ENCODE measurements around the gene NUP98. TPM values are rescaled to one million over a fixed set of nuclear protein-coding genes. Genes with fewer than 3 reads are reported as not detected.

The NUP98 gene
- total RNA-seq (81.4 and 95.9 TPM in 2 replicates), polyA plus RNA-seq (22.7 and 23.6 TPM in 2 replicates)

GRCh38 chr11:3797329-3798090 is at the start of gene NUP98:
TSS of gene NUP98 (minus strand) at chr11:3797554. CDS start at chr11:3782117, 15,437 bp downstream.
- H3K79me2 ChIP-seq, result peaks cover 46% of the 10 kb centered on the region
- H3K27ac ChIP-seq, result peak within 1 kb of the TSS; percentile 94
- no peaks in the 10 kb centered on the region for H3K9me3 ChIP-seq (ENCODE audit: low read depth)
- TF ChIP-seq EZH2 (IDR thresholded peaks at IDR 0.05; ENCODE audit: borderline replicate concordance), result no peak
- TF ChIP-seq, protein P1, sequence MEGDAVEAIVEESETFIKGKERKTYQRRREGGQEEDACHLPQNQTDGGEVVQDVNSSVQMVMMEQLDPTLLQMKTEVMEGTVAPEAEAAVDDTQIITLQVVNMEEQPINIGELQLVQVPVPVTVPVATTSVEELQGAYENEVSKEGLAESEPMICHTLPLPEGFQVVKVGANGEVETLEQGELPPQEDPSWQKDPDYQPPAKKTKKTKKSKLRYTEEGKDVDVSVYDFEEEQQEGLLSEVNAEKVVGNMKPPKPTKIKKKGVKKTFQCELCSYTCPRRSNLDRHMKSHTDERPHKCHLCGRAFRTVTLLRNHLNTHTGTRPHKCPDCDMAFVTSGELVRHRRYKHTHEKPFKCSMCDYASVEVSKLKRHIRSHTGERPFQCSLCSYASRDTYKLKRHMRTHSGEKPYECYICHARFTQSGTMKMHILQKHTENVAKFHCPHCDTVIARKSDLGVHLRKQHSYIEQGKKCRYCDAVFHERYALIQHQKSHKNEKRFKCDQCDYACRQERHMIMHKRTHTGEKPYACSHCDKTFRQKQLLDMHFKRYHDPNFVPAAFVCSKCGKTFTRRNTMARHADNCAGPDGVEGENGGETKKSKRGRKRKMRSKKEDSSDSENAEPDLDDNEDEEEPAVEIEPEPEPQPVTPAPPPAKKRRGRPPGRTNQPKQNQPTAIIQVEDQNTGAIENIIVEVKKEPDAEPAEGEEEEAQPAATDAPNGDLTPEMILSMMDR (IDR thresholded peaks at IDR 0.05; ENCODE audit: poor library complexity), result no peak
- TF ChIP-seq EZH2phosphoT487 (IDR thresholded peaks at IDR 0.05; ENCODE audit: low read depth, severe bottlenecking, unreplicated experiment), result no peak
- DNase-seq (ENCODE audit: low spot score), result peak; percentile 99
- peaks cover 13% of the 10 kb centered on the region for H3K4me1 ChIP-seq (ENCODE audit: insufficient read depth)
- H3K4me2 ChIP-seq, result peak within 1 kb of the TSS; percentile 97
- H3K4me3 ChIP-seq, result peak within 1 kb of the TSS; percentile 38
- peaks cover 32% of the 10 kb centered on the region for H4K20me1 ChIP-seq (ENCODE audit: insufficient read depth, poor library complexity, severe bottlenecking)
- H3K36me3 ChIP-seq (replicated peaks; ENCODE audit: insufficient read depth, low read depth), result no peaks in the 10 kb centered on the region
- no peaks in the 10 kb centered on the region for H3K27me3 ChIP-seq
- peak within 1 kb of the TSS; percentile 54 for H2AFZ ChIP-seq
- WGBS (ENCODE audit: low lambda C conversion rate, missing lambda C conversion rate), result under 1% methylated on average over 75 of the region's 86 CpGs
- no peaks in the 10 kb centered on the region for H3K9me2 ChIP-seq (replicated peaks; ENCODE audit: insufficient read depth)

DNA sequence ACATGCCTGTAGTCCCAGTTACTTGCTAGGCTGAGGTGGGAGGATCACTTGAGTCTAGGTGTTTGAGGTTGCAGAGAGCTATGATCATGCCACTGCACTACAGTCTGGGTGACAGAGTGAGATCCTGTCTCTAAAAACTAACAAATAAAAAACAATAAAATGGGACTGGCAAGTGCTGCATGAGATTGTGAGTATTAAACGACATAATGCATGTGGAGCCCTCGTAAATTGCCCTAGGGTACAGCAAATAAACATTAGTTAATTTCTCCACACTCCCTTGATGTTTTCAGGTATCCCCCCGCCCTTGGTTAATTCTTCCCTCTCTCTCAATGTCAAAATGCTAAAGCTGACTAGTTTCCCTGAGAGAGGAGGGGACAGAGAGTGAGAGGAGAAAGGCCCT is 48.3 kb upstream of the NUP98 start:
- Histone ChIP-seq H3K4me3 (no peak overlapping the region), H4K20me1 (ENCODE audit: insufficient read depth, poor library complexity, severe bottlenecking) (no peaks in the 10 kb centered on the region), H3K4me2 (no peak overlapping the region), H2AFZ (no peak overlapping the region), H3K9me3 (ENCODE audit: low read depth) (no peaks in the 10 kb centered on the region), H3K79me2 (no peaks in the 10 kb centered on the region), H3K36me3 (replicated peaks; ENCODE audit: insufficient read depth, low read depth) (no peaks in the 10 kb centered on the region), H3K27ac (no peak overlapping the region), H3K27me3 (no peaks in the 10 kb centered on the region), H3K9me2 (replicated peaks; ENCODE audit: insufficient read depth) (no peaks in the 10 kb centered on the region), H3K4me1 (ENCODE audit: insufficient read depth) (no peaks in the 10 kb centered on the region)
- no peak for DNase-seq (ENCODE audit: low spot score)
- TF ChIP-seq, protein P1 (IDR thresholded peaks at IDR 0.05; ENCODE audit: poor library complexity), result no peak
- TF ChIP-seq EZH2 (IDR thresholded peaks at IDR 0.05; ENCODE audit: borderline replicate concordance) (no peak), EZH2phosphoT487 (IDR thresholded peaks at IDR 0.05; ENCODE audit: low read depth, severe bottlenecking, unreplicated experiment) (no peak)
- 86% methylated on average over 3 of the region's 3 CpGs for WGBS (ENCODE audit: low lambda C conversion rate, missing lambda C conversion rate)

DNA sequence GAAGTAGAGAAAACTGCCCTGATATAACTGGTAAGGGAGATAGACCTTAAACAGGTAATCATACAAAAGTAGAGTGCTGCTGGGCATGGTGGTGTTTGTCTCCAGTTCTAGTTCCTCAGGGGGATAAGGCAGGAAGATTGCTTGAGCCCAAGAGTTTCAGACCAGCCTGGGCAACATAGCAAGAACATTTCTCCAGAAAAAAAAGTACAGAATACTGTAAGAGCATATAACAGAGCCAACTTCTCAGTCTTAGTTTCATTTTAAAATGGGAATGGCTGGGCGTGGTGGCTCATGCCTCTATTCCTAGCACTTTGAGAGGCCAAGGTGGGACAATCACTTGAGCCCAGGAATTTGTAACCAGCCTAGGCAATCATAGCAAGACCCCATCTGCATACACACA is 47.9 kb upstream of the NUP98 start:
- H2AFZ ChIP-seq, result no peak overlapping the region

More for the DNA sequence above, 47.9 kb upstream of the NUP98 start:
- DNase-seq (ENCODE audit: low spot score), result no peak
- Histone ChIP-seq H3K27ac (no peak overlapping the region), H4K20me1 (ENCODE audit: insufficient read depth, poor library complexity, severe bottlenecking) (no peaks in the 10 kb centered on the region), H3K27me3 (no peaks in the 10 kb centered on the region), H3K36me3 (replicated peaks; ENCODE audit: insufficient read depth, low read depth) (no peaks in the 10 kb centered on the region), H3K79me2 (peaks cover 4% of the 10 kb centered on the region), H3K4me2 (no peak overlapping the region), H3K9me3 (ENCODE audit: low read depth) (no peaks in the 10 kb centered on the region), H3K4me3 (no peak overlapping the region), H3K9me2 (replicated peaks; ENCODE audit: insufficient read depth) (no peaks in the 10 kb centered on the region), H3K4me1 (ENCODE audit: insufficient read depth) (no peaks in the 10 kb centered on the region)
- 100% methylated on average over 1 of the region's 1 CpG for WGBS (ENCODE audit: low lambda C conversion rate, missing lambda C conversion rate)
- TF ChIP-seq EZH2phosphoT487 (IDR thresholded peaks at IDR 0.05; ENCODE audit: low read depth, severe bottlenecking, unreplicated experiment) (no peak), EZH2 (IDR thresholded peaks at IDR 0.05; ENCODE audit: borderline replicate concordance) (no peak)
- TF ChIP-seq, protein P1 (IDR thresholded peaks at IDR 0.05; ENCODE audit: poor library complexity), result no peak
